ENCODE results near the gene GLI3. TPM values are rescaled to one million over a fixed set of nuclear protein-coding genes. Genes with fewer than 3 reads are reported as not detected.
A peak's percentile ranks its signal among the peaks of the same experiment; 100 is the strongest.

Gene GLI3
- total and polyA plus RNA-seq, 2 donors (not counting 1 experiment from before 2014, with no cell fraction given) = 6.4 to 6.5 TPM

GRCh38 chr7:42105554-42106358 lies 131.3 kb downstream of the GLI3 start:
- TF ChIP-seq EZH2 (IDR thresholded peaks at IDR 0.05; ENCODE audit: low read length, missing control alignments) (no peak), CTCF (conservative IDR thresholded peaks at IDR 0.05 in 1 of 2, IDR thresholded peaks at IDR 0.05 in 1 of 2; ENCODE audit: low read depth in 1 of 2, low read length in 2 of 2) (no peak)
- Histone ChIP-seq H3K27ac (ENCODE audit: insufficient read depth, low read length) (no peak overlapping the region), H3K9ac (ENCODE audit: insufficient read depth, low read length) (no peak overlapping the region), H3K4me3 (replicated peaks in 1 of 4; ENCODE audit: control extremely low read depth in 1 of 4, insufficient read depth in 1 of 4, low read depth in 3 of 4, low read length in 4 of 4) (no peak overlapping the region), H3K79me2 (ENCODE audit: control insufficient read depth, insufficient read depth, low read length) (no peaks in the 10 kb centered on the region), H3K4me1 (ENCODE audit: control insufficient read depth, extremely low read depth, insufficient read depth, low read length) (peaks cover 14% of the 10 kb centered on the region), H3K27me3 (ENCODE audit: control insufficient read depth, insufficient read depth, low read length) (no peaks in the 10 kb centered on the region), H4K20me1 (ENCODE audit: control insufficient read depth, extremely low read depth, insufficient read depth, low read length) (no peaks in the 10 kb centered on the region), H3K36me3 (ENCODE audit: control insufficient read depth, insufficient read depth, low read length) (no peaks in the 10 kb centered on the region), H2AFZ (ENCODE audit: low read length) (no peak overlapping the region), H3K9me3 (ENCODE audit: control insufficient read depth, insufficient read depth, low read depth, low read length) (no peaks in the 10 kb centered on the region), H3K4me2 (ENCODE audit: extremely low read depth, insufficient read depth, low read length) (no peak overlapping the region)
- DNase-seq (ENCODE audit: low read depth in 2 of 2) = no peak

- Histone ChIP-seq H4K20me1 (ENCODE audit: control insufficient read depth, extremely low read depth, insufficient read depth, low read length) (no peaks in the 10 kb centered on the region), H3K4me3 (replicated peaks in 1 of 4; ENCODE audit: control extremely low read depth in 1 of 4, insufficient read depth in 1 of 4, low read depth in 3 of 4, low read length in 4 of 4) (no peak overlapping the region), H3K27ac (ENCODE audit: insufficient read depth, low read length) (no peak overlapping the region), H3K4me2 (ENCODE audit: extremely low read depth, insufficient read depth, low read length) (no peak overlapping the region), H3K27me3 (ENCODE audit: control insufficient read depth, insufficient read depth, low read length) (no peaks in the 10 kb centered on the region), H2AFZ (ENCODE audit: low read length) (no peak overlapping the region), H3K4me1 (ENCODE audit: control insufficient read depth, extremely low read depth, insufficient read depth, low read length) (peaks cover 16% of the 10 kb centered on the region), H3K9ac (ENCODE audit: insufficient read depth, low read length) (no peak overlapping the region), H3K9me3 (ENCODE audit: control insufficient read depth, insufficient read depth, low read depth, low read length) (no peaks in the 10 kb centered on the region), H3K36me3 (ENCODE audit: control insufficient read depth, insufficient read depth, low read length) (no peaks in the 10 kb centered on the region), H3K79me2 (ENCODE audit: control insufficient read depth, insufficient read depth, low read length) (no peaks in the 10 kb centered on the region)
- DNase-seq (ENCODE audit: low read depth in 2 of 2) = no peak
- TF ChIP-seq CTCF (conservative IDR thresholded peaks at IDR 0.05 in 1 of 2, IDR thresholded peaks at IDR 0.05 in 1 of 2; ENCODE audit: low read depth in 1 of 2, low read length in 2 of 2) (no peak), EZH2 (IDR thresholded peaks at IDR 0.05; ENCODE audit: low read length, missing control alignments) (no peak)
Observed at GRCh38 chr7:42104694-42105093, 132.3 kb downstream of the GLI3 start.

- H3K9ac ChIP-seq (ENCODE audit: insufficient read depth, low read length) = no peak overlapping the region
- no peak overlapping the region for H3K27ac ChIP-seq (ENCODE audit: insufficient read depth, low read length)
- no peak overlapping the region for H2AFZ ChIP-seq (ENCODE audit: low read length)
- no peak for TF ChIP-seq EZH2 (IDR thresholded peaks at IDR 0.05; ENCODE audit: low read length, missing control alignments)
- no peak for TF ChIP-seq CTCF (conservative IDR thresholded peaks at IDR 0.05 in 1 of 2, IDR thresholded peaks at IDR 0.05 in 1 of 2; ENCODE audit: low read depth in 1 of 2, low read length in 2 of 2)
- no peak overlapping the region for H3K4me3 ChIP-seq (replicated peaks in 1 of 4; ENCODE audit: control extremely low read depth in 1 of 4, insufficient read depth in 1 of 4, low read depth in 3 of 4, low read length in 4 of 4)
- H3K36me3 ChIP-seq (ENCODE audit: control insufficient read depth, insufficient read depth, low read length) = no peaks in the 10 kb centered on the region
- H4K20me1 ChIP-seq (ENCODE audit: control insufficient read depth, extremely low read depth, insufficient read depth, low read length) = no peaks in the 10 kb centered on the region
- peaks cover 16% of the 10 kb centered on the region for H3K4me1 ChIP-seq (ENCODE audit: control insufficient read depth, extremely low read depth, insufficient read depth, low read length)
- no peaks in the 10 kb centered on the region for H3K9me3 ChIP-seq (ENCODE audit: control insufficient read depth, insufficient read depth, low read depth, low read length)
- no peaks in the 10 kb centered on the region for H3K79me2 ChIP-seq (ENCODE audit: control insufficient read depth, insufficient read depth, low read length)
- DNase-seq (ENCODE audit: low read depth in 2 of 2) = peak in 1 of 2 donors; percentile 43
- no peak overlapping the region for H3K4me2 ChIP-seq (ENCODE audit: extremely low read depth, insufficient read depth, low read length)
- H3K27me3 ChIP-seq (ENCODE audit: control insufficient read depth, insufficient read depth, low read length) = no peaks in the 10 kb centered on the region
Observed at GRCh38 chr7:42104231-42104630, 132.8 kb downstream of the GLI3 start.

Data from fibroblast of lung (primary cell).